ENCODE results near the gene MOGAT1.

MOGAT1 gene

DNA sequence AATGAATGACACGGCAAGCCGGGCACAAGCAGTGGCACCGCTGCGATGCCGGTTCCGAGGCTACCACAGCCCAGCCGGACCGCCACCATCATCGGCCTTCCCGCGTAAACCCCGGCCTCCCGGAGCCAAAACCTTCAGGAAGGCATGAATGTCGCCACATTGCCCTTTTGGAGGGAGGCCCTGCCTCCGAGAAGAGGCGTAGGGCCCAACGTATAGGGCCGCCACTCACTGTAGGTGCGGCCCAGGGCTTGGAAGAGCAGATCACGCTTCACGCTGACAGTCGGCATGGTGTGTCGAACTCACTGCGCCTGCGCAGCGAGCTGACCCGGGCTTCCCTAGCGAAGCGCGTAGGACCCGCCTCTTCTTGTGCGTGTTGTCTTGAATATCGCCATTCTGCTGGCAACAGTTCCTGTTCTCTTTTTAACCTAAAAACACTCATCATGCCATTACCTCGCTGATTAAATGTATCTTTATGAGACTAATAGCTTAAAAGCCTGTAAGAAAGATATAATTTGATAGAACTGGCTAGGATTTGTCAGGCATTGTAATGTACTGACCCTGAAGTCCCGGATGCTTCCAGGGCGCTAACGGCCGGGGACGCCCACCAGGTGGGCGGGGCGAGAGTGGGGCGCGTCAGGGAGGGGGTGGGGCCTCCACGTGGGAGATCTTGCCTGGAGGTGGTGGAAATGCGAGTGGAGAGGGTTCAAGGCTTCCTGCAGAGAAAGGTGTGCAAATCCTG lies 15.5 kb upstream of the MOGAT1 start, which contains the start of gene FARSB:
Gene FARSB, minus strand, starts transcription at position 306 of the 739 bp plus-strand sequence. Its CDS starts 19 bp downstream, at position 287.
- Histone ChIP-seq H3K27me3 (ENCODE audit: insufficient read depth, insufficient read length) (no peaks in the 10 kb centered on the region), H3K4me1 (ENCODE audit: insufficient read depth, insufficient read length) (peaks cover 3% of the 10 kb centered on the region), H3K9ac (ENCODE audit: insufficient read length, low read depth) (peak within 1 kb of the TSS; percentile 100), H3K4me3 (ENCODE audit: insufficient read length, low read depth) (peak within 1 kb of the TSS; percentile 99), H3K9me3 (ENCODE audit: insufficient read depth, low read length) (no peaks in the 10 kb centered on the region), H3K36me3 (ENCODE audit: insufficient read depth, insufficient read length, low read length) (peaks cover 25% of the 10 kb centered on the region)
- DNase-seq (ENCODE audit: low read depth, low spot score) = peak; percentile 96
- no peak for TF ChIP-seq YY1 (IDR thresholded peaks at IDR 0.05; ENCODE audit: insufficient read depth, insufficient read length)
- TF ChIP-seq ZNF274 (IDR thresholded peaks at IDR 0.05; ENCODE audit: low read depth, low read length) = no peak
- no peak for TF ChIP-seq SUZ12 (IDR thresholded peaks at IDR 0.05; ENCODE audit: extremely low read depth, insufficient read depth, insufficient read length)

DNA sequence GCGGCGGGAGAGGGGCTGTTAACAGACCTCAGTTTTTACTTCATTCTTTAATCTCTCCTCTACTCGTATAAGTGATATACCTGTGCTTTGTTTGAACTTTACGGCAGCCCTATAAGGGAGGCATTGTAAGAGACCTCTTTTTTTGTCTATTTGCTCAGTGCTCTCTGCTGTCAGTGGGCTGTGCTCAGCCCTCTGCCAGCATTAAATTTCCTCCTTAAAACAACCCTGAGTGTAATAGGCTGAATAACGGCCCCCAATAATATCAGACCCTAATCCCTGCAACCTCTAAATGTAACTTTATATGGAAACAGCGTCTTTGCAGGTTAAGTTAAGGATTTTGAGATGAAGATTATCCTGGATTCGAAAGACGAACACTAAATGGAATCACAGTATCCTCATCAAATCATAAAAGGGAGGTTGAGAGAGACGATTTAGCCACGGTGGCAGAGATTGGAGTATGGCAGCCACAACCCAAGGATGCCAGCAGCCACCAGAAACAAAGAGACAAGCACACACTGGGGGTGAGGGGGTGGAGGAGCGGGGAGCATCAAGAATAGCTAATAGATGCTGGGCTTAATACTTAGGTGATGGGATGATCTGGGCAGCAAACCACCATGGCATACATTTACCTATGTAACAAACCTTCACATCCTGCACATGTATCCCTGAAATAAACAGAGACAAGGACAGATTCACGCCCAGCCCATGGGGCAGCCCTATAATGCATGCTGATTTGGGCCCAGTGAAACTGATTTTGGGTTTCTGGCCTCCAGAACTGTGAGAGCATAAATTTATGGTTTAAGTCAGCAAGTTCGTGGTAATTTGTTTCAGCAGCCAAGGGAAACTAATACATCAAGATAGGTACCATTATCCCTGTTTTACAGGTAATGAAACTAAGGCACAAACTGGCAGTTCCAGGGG lies 14.7 kb upstream of the MOGAT1 start:
- TF ChIP-seq ZNF274 (IDR thresholded peaks at IDR 0.05; ENCODE audit: low read depth, low read length) (no peak), YY1 (IDR thresholded peaks at IDR 0.05; ENCODE audit: insufficient read depth, insufficient read length) (no peak), SUZ12 (IDR thresholded peaks at IDR 0.05; ENCODE audit: extremely low read depth, insufficient read depth, insufficient read length) (no peak)
- Histone ChIP-seq H3K27me3 (ENCODE audit: insufficient read depth, insufficient read length) (no peaks in the 10 kb centered on the region), H3K4me3 (ENCODE audit: insufficient read length, low read depth) (peak overlapping the region; percentile 99), H3K4me1 (ENCODE audit: insufficient read depth, insufficient read length) (peaks cover 3% of the 10 kb centered on the region), H3K9ac (ENCODE audit: insufficient read length, low read depth) (peak overlapping the region; percentile 100), H3K9me3 (ENCODE audit: insufficient read depth, low read length) (no peaks in the 10 kb centered on the region), H3K36me3 (ENCODE audit: insufficient read depth, insufficient read length, low read length) (peaks cover 20% of the 10 kb centered on the region)
- DNase-seq (ENCODE audit: low read depth, low spot score) = no peak

DNA sequence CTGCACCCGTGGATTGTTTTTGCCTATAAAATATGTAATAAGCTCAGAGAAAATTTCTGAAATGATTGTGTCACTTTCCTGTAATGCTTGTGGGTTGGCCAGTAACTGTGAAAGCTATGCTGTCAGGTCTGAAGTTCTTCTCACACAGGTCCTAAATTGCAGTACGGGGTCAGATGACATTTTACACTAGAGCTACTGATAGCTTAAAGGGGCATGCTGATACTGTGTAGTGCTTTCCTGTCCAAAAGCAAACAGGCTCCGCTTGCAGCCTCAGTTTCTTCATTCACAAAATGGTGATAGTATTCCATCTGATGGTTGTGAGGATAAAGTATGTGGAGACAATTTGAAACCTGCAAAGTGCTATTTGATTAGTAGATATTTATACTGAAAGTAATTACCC lies 8.0 kb upstream of the MOGAT1 start:
- H3K36me3 ChIP-seq (ENCODE audit: insufficient read depth, insufficient read length, low read length) = no peaks in the 10 kb centered on the region
- H3K4me3 ChIP-seq (ENCODE audit: insufficient read length, low read depth) = no peak overlapping the region
- no peaks in the 10 kb centered on the region for H3K27me3 ChIP-seq (ENCODE audit: insufficient read depth, insufficient read length)
- no peak for TF ChIP-seq ZNF274 (IDR thresholded peaks at IDR 0.05; ENCODE audit: low read depth, low read length)
- TF ChIP-seq YY1 (IDR thresholded peaks at IDR 0.05; ENCODE audit: insufficient read depth, insufficient read length) = no peak
- no peak for TF ChIP-seq SUZ12 (IDR thresholded peaks at IDR 0.05; ENCODE audit: extremely low read depth, insufficient read depth, insufficient read length)
- H3K4me1 ChIP-seq (ENCODE audit: insufficient read depth, insufficient read length) = no peaks in the 10 kb centered on the region
- DNase-seq (ENCODE audit: low read depth, low spot score) = no peak
- H3K9ac ChIP-seq (ENCODE audit: insufficient read length, low read depth) = no peak overlapping the region
- H3K9me3 ChIP-seq (ENCODE audit: insufficient read depth, low read length) = no peaks in the 10 kb centered on the region

DNA sequence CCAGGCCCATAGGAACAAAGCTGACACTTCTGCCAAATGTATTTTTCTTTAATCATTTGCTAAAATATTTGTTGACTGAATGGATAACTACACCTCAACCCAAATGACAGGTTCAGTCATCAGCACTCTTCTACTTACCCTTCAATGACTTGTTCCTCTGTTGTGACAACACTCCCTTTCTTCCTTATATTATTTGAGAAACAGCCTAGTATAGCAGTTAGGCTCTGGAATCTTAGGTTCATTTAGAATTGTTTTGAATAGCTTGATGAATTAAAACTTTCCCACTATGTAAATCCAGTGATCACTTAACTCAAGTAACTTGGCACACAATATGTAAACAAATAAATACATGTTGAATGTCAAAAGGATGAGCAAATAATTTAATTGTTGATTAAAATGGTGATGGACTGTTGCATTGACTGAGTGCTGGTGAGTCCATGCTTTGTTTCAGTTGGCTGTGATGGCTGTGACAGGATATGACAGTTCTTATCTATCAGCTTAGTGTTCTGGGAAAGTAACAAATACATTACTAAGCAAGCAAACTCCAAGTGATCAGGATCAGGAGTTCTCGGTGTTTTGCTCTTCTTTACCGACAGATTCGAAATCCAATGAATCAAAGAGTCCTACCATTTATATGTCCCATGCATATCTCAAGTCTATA lies 2.8 kb upstream of the MOGAT1 start:
- Histone ChIP-seq H3K9me3 (ENCODE audit: insufficient read depth, low read length) (no peaks in the 10 kb centered on the region), H3K36me3 (ENCODE audit: insufficient read depth, insufficient read length, low read length) (no peaks in the 10 kb centered on the region), H3K27me3 (ENCODE audit: insufficient read depth, insufficient read length) (peaks cover 31% of the 10 kb centered on the region), H3K4me1 (ENCODE audit: insufficient read depth, insufficient read length) (no peaks in the 10 kb centered on the region), H3K9ac (ENCODE audit: insufficient read length, low read depth) (no peak overlapping the region), H3K4me3 (ENCODE audit: insufficient read length, low read depth) (no peak overlapping the region)
- DNase-seq (ENCODE audit: low read depth, low spot score) = no peak
- TF ChIP-seq SUZ12 (IDR thresholded peaks at IDR 0.05; ENCODE audit: extremely low read depth, insufficient read depth, insufficient read length) (no peak), YY1 (IDR thresholded peaks at IDR 0.05; ENCODE audit: insufficient read depth, insufficient read length) (no peak), ZNF274 (IDR thresholded peaks at IDR 0.05; ENCODE audit: low read depth, low read length) (no peak)

DNA sequence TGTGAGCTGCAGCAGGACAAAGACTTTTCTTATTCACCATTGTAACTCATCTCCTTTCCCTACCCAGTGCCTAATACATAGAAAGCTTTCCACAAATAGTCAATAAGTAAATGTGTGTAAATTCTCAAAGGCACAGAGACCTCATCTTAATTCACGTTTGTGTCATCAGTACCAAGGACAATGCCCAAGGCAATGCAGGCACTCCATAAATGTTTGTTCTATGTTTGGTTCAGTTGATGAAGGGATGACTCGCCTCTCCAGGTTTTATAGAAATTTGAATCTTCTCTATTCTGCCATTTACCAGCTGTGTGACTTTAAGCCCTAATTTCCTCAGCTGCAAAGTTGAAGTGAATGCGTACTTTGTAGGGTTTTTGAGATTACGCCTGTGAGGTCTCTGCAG lies 2.1 kb upstream of the MOGAT1 start:
- no peaks in the 10 kb centered on the region for H3K4me1 ChIP-seq (ENCODE audit: insufficient read depth, insufficient read length)
- no peak overlapping the region for H3K4me3 ChIP-seq (ENCODE audit: insufficient read length, low read depth)
- H3K36me3 ChIP-seq (ENCODE audit: insufficient read depth, insufficient read length, low read length) = no peaks in the 10 kb centered on the region
- no peaks in the 10 kb centered on the region for H3K9me3 ChIP-seq (ENCODE audit: insufficient read depth, low read length)
- H3K27me3 ChIP-seq (ENCODE audit: insufficient read depth, insufficient read length) = peaks cover 31% of the 10 kb centered on the region
- H3K9ac ChIP-seq (ENCODE audit: insufficient read length, low read depth) = no peak overlapping the region
- no peak for TF ChIP-seq YY1 (IDR thresholded peaks at IDR 0.05; ENCODE audit: insufficient read depth, insufficient read length)
- TF ChIP-seq SUZ12 (IDR thresholded peaks at IDR 0.05; ENCODE audit: extremely low read depth, insufficient read depth, insufficient read length) = no peak
- TF ChIP-seq ZNF274 (IDR thresholded peaks at IDR 0.05; ENCODE audit: low read depth, low read length) = no peak
- DNase-seq (ENCODE audit: low read depth, low spot score) = no peak

DNA sequence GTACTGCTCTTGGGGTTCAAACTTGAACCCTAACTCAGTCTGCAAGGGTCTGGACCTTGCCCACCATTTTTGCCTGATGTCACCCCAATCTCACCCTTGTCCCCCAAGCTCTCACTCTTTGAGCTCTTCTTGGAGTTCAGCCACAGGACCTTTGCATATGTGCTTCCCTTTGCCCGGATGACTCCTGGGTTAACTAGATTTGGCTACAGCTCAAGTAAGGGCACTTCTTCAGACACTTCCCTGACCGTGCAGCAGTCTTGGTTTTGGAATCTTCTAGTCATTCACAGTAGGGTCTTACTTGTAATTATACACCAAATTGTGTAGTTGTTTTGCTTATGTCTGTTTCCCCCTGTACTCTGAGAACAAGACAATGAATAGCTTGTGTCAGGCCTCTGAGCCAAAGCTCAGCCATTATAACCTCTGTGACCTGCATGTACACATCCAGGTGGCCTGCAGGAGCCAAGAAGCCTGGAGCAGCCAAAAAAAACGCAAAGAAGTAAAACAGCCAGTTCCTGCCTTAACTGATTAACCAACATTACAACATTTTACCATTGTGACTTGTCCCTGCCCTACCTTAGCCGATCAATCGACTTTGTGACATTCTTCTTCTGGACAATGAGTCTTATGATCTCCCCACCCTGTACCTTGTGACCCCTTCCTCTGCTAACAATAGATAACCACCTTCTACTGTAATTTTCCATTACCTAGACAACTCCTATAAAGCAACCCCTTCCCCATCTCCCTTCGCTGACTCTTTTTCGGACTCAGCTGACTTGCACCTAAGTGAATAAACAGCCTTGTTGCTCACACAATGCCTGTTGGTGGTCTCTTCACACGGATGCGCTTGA lies 1.0 kb upstream of the MOGAT1 start:
- no peak overlapping the region for H3K4me3 ChIP-seq (ENCODE audit: insufficient read length, low read depth)
- H3K27me3 ChIP-seq (ENCODE audit: insufficient read depth, insufficient read length) = peaks cover 31% of the 10 kb centered on the region
- TF ChIP-seq SUZ12 (IDR thresholded peaks at IDR 0.05; ENCODE audit: extremely low read depth, insufficient read depth, insufficient read length) (no peak), YY1 (IDR thresholded peaks at IDR 0.05; ENCODE audit: insufficient read depth, insufficient read length) (no peak), ZNF274 (IDR thresholded peaks at IDR 0.05; ENCODE audit: low read depth, low read length) (no peak)
- no peaks in the 10 kb centered on the region for H3K4me1 ChIP-seq (ENCODE audit: insufficient read depth, insufficient read length)
- H3K36me3 ChIP-seq (ENCODE audit: insufficient read depth, insufficient read length, low read length) = no peaks in the 10 kb centered on the region
- no peak overlapping the region for H3K9ac ChIP-seq (ENCODE audit: insufficient read length, low read depth)
- no peak for DNase-seq (ENCODE audit: low read depth, low spot score)
- no peaks in the 10 kb centered on the region for H3K9me3 ChIP-seq (ENCODE audit: insufficient read depth, low read length)

Data from NT2/D1 (cell line).